Endothelial cell (in vitro differentiated cells): ENCODE results near the gene SLIT2. TPM values are rescaled to one million over a fixed set of nuclear protein-coding genes. Genes with fewer than 3 reads are reported as not detected.

Source experiments
- DNase-seq: peaks from one replicate; pipeline ENCODE4 v3.0.0; 2021; ENCODE audit warnings: low spot score
- H3K27ac Mint-ChIP-seq: one replicate; pipeline ENCODE4 v1.8.0; 2021; ENCODE audit warnings: mixed read lengths, inconsistent platforms; ENCODE audit not compliant: unreplicated experiment
- H3K27me3 Mint-ChIP-seq: one replicate; pipeline ENCODE4 v1.8.0; 2021; ENCODE audit warnings: mild to moderate bottlenecking, moderate library complexity, mixed read lengths, inconsistent platforms; ENCODE audit not compliant: unreplicated experiment
- H3K36me3 Mint-ChIP-seq: one replicate; pipeline ENCODE4 v1.8.0; 2021; ENCODE audit warnings: mild to moderate bottlenecking, low read depth, mixed read lengths, inconsistent platforms; ENCODE audit not compliant: unreplicated experiment
- H3K4me1 Mint-ChIP-seq: one replicate; pipeline ENCODE4 v1.8.0; 2021; ENCODE audit warnings: mild to moderate bottlenecking, mixed read lengths, inconsistent platforms; ENCODE audit not compliant: unreplicated experiment
- H3K4me3 Mint-ChIP-seq: one replicate; pipeline ENCODE4 v1.8.0; 2021; ENCODE audit warnings: mild to moderate bottlenecking, mixed read lengths, inconsistent platforms; ENCODE audit not compliant: unreplicated experiment
- H3K9me3 Mint-ChIP-seq: one replicate; pipeline ENCODE4 v1.8.0; 2021; ENCODE audit warnings: mixed read lengths, inconsistent platforms; ENCODE audit not compliant: unreplicated experiment
- total RNA-seq: library from RNA; stranded (reverse); fragmentation: NEBNext Ultra II Directional; extraction: Animal tissue kit (Norgen Biotek cat#: 25700); gene quantifications from one replicate; pipeline ENCODE4 v1.2.1, GENCODE V29; 2021; ENCODE audit not compliant: unreplicated experiment
- TF ChIP-seq, protein P1 (sequence below): fragments of 200-600 bp; sonication (generic); IDR thresholded peaks from one replicate; pipeline ENCODE4 v1.5.0; 2021; ENCODE audit warnings: antibody characterized with exemption; ENCODE audit not compliant: unreplicated experiment

SLIT2 gene
- total RNA-seq, 1 donor from 2014 or later, result 8.1 TPM

DNA sequence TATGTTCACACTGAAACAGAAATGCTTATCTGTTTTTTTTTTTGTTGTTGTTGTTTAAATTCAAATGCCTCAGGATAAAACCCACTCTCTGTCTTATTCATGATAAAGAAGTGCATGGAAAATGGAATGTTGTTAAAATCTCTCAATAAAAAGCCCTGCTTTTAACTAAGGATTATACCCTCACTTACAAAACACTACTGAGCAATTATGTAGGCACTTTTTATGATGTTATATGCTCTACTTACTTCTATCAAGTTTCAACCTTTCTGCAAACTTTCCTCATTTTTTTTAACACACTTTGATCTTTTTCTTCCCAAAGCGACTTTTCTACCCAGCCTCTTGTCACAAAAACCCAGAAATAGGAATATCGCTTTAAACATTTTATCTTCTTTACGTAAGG, 26.5 kb downstream of the SLIT2 start:
- H3K27ac Mint-ChIP-seq, result no peak overlapping the region
- no peaks in the 10 kb centered on the region for H3K4me1 Mint-ChIP-seq
- no peaks in the 10 kb centered on the region for H3K27me3 Mint-ChIP-seq
- no peaks in the 10 kb centered on the region for H3K36me3 Mint-ChIP-seq
- no peak overlapping the region for H3K4me3 Mint-ChIP-seq
- no peaks in the 10 kb centered on the region for H3K9me3 Mint-ChIP-seq
- TF ChIP-seq, protein P1, sequence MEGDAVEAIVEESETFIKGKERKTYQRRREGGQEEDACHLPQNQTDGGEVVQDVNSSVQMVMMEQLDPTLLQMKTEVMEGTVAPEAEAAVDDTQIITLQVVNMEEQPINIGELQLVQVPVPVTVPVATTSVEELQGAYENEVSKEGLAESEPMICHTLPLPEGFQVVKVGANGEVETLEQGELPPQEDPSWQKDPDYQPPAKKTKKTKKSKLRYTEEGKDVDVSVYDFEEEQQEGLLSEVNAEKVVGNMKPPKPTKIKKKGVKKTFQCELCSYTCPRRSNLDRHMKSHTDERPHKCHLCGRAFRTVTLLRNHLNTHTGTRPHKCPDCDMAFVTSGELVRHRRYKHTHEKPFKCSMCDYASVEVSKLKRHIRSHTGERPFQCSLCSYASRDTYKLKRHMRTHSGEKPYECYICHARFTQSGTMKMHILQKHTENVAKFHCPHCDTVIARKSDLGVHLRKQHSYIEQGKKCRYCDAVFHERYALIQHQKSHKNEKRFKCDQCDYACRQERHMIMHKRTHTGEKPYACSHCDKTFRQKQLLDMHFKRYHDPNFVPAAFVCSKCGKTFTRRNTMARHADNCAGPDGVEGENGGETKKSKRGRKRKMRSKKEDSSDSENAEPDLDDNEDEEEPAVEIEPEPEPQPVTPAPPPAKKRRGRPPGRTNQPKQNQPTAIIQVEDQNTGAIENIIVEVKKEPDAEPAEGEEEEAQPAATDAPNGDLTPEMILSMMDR, result no peak
- DNase-seq, result no peak

DNA sequence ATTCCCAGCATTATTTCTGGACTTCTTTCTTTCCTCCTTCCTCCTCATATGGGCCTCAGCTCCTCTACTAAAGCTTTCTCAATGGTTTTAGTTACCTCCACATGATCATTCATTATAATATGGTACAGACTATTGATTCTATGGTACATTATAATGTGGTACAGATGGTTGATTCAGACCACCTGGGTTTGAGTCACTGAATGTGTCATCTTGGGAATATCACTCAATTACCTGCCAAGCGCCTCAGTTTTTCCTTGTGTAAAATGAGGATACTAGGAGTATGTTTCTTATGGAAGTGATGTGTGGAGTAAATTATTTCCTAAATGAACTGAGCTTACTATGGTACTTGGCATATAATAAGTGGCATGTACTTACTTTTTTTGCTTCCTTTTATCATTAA, 27.7 kb downstream of the SLIT2 start:
- H3K4me3 Mint-ChIP-seq, result no peak overlapping the region
- H3K27me3 Mint-ChIP-seq, result no peaks in the 10 kb centered on the region
- H3K27ac Mint-ChIP-seq, result no peak overlapping the region
- no peaks in the 10 kb centered on the region for H3K36me3 Mint-ChIP-seq
- no peaks in the 10 kb centered on the region for H3K9me3 Mint-ChIP-seq
- no peaks in the 10 kb centered on the region for H3K4me1 Mint-ChIP-seq
- no peak for DNase-seq
- TF ChIP-seq, protein P1, result no peak

DNA sequence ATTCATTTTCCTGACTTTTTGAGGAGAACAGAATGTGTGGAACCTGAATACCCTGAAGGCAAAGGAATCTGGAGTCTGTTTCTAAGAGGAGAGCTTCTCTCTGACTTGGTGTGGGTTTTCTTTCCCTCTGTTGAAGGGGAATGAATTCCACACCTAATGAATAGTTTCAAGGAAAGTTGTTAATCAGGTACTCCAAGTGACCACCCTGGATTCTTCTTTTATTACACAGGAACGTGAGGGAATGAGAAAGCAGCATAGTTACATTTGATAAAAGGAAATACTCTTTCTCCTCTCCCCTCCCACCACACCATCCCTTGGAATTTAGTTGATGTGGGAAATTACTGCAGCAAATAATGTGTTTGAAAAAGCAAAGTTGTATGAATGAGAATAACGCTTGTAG, 29.7 kb downstream of the SLIT2 start:
- H3K4me3 Mint-ChIP-seq, result no peak overlapping the region
- TF ChIP-seq, protein P1, result no peak
- no peaks in the 10 kb centered on the region for H3K9me3 Mint-ChIP-seq
- no peak for DNase-seq
- H3K36me3 Mint-ChIP-seq, result no peaks in the 10 kb centered on the region
- no peaks in the 10 kb centered on the region for H3K4me1 Mint-ChIP-seq
- H3K27ac Mint-ChIP-seq, result no peak overlapping the region
- H3K27me3 Mint-ChIP-seq, result no peaks in the 10 kb centered on the region

DNA sequence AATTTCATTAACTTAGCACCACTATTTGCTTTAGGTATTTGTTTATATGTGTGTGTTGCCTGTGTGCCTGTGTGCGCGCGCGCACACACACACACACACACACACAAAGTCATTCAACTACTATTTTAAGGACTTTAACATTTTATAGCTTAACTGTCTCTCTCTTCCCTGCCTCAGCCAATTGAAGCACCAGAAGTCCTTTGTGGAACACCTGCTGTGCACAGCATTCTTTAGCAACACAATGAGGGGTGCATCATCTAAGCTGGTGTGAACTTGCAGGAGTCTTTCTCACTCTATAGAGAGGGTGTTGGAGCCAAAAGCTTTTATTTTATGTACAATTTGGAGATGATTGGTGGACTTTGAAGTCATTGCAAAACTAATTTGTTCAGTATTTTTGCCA, 31.3 kb downstream of the SLIT2 start:
- no peaks in the 10 kb centered on the region for H3K9me3 Mint-ChIP-seq
- no peaks in the 10 kb centered on the region for H3K36me3 Mint-ChIP-seq
- H3K27ac Mint-ChIP-seq, result no peak overlapping the region
- no peaks in the 10 kb centered on the region for H3K27me3 Mint-ChIP-seq
- no peak overlapping the region for H3K4me3 Mint-ChIP-seq
- DNase-seq, result no peak
- H3K4me1 Mint-ChIP-seq, result peaks cover 7% of the 10 kb centered on the region
- TF ChIP-seq, protein P1, result no peak

DNA sequence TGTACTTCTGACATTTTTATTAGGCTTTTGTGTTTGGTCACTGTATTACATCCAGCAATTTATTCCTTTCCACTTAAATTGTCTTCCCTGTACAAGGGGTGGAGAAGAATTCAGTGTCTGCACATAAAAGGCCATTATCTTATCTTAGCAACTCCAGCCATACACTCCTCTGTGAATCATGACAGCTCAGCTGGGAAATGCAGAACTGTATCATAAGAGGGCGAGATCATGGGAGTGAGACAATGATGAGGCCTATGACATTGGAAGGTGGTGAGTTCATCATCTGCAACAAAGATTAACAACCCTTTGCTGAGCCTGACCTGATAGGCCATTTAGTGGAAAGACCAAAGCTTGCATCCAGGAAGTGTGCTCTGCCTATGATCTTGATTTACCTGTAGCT, 33.3 kb downstream of the SLIT2 start:
- no peaks in the 10 kb centered on the region for H3K27me3 Mint-ChIP-seq
- H3K9me3 Mint-ChIP-seq, result no peaks in the 10 kb centered on the region
- DNase-seq, result no peak
- TF ChIP-seq, protein P1, result no peak
- H3K27ac Mint-ChIP-seq, result no peak overlapping the region
- H3K36me3 Mint-ChIP-seq, result no peaks in the 10 kb centered on the region
- no peak overlapping the region for H3K4me3 Mint-ChIP-seq
- H3K4me1 Mint-ChIP-seq, result peaks cover 7% of the 10 kb centered on the region
